Measurements from ENCODE around the gene CNR1. TPM values are rescaled to one million over a fixed set of nuclear protein-coding genes. Genes with fewer than 3 reads are reported as not detected.

CNR1 gene
- polyA plus RNA-seq, 1 donor from 2014 or later = 512 TPM

DNA sequence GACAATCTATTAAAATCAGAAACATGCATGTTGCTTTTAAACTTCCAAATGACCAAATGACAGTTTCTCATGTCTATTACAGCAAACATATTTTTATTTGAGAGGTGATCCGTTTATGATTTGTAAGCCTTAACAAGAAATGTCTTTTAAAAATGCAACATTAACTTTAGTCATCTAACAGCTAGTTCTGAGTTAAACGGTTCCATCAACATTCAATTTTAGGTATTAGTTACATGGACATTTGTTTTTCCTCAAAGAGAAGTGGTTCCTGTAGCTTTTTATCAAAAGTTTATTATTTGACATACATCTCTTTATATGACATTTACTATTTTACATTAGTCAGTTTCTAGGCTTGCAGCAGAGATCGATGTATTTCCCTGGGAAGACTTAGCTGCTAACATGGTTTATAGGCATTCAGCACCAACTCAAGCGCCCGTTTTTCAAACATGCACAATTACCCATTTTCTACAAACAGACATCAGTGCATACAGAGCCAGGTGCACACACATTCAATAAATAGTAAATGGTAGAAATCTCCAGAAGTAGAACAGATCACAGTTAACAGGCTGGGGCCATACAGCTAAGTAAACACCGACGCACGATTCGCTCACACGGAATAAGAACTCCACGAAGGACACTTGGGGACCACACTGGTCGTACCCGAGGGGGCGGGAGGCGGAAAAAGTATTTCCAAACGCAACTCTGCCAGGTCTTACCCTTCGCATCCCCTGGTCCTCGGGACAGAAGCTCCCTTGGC lies 882 bp downstream of the CNR1 start:
- TF ChIP-seq TAF1 (IDR thresholded peaks at IDR 0.05; ENCODE audit: low read depth) (no peak), RAD21 (conservative IDR thresholded peaks at IDR 0.05) (peak; percentile 7), POLR2AphosphoS5 (IDR thresholded peaks at IDR 0.05) (peak; percentile 34), EZH2 (IDR thresholded peaks at IDR 0.05; ENCODE audit: borderline replicate concordance, insufficient read depth, low read length, poor library complexity, severe bottlenecking) (no peak), EP300 (conservative IDR thresholded peaks at IDR 0.05; ENCODE audit: poor library complexity, severe bottlenecking) (no peak), SMC3 (conservative IDR thresholded peaks at IDR 0.05; ENCODE audit: poor library complexity) (no peak), MXI1 (conservative IDR thresholded peaks at IDR 0.05; ENCODE audit: poor library complexity, severe bottlenecking) (peak; percentile 19)
- TF ChIP-seq, protein P1, sequence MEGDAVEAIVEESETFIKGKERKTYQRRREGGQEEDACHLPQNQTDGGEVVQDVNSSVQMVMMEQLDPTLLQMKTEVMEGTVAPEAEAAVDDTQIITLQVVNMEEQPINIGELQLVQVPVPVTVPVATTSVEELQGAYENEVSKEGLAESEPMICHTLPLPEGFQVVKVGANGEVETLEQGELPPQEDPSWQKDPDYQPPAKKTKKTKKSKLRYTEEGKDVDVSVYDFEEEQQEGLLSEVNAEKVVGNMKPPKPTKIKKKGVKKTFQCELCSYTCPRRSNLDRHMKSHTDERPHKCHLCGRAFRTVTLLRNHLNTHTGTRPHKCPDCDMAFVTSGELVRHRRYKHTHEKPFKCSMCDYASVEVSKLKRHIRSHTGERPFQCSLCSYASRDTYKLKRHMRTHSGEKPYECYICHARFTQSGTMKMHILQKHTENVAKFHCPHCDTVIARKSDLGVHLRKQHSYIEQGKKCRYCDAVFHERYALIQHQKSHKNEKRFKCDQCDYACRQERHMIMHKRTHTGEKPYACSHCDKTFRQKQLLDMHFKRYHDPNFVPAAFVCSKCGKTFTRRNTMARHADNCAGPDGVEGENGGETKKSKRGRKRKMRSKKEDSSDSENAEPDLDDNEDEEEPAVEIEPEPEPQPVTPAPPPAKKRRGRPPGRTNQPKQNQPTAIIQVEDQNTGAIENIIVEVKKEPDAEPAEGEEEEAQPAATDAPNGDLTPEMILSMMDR (IDR thresholded peaks at IDR 0.05; ENCODE audit: poor library complexity, severe bottlenecking) = no peak
- TF ChIP-seq, protein P2, sequence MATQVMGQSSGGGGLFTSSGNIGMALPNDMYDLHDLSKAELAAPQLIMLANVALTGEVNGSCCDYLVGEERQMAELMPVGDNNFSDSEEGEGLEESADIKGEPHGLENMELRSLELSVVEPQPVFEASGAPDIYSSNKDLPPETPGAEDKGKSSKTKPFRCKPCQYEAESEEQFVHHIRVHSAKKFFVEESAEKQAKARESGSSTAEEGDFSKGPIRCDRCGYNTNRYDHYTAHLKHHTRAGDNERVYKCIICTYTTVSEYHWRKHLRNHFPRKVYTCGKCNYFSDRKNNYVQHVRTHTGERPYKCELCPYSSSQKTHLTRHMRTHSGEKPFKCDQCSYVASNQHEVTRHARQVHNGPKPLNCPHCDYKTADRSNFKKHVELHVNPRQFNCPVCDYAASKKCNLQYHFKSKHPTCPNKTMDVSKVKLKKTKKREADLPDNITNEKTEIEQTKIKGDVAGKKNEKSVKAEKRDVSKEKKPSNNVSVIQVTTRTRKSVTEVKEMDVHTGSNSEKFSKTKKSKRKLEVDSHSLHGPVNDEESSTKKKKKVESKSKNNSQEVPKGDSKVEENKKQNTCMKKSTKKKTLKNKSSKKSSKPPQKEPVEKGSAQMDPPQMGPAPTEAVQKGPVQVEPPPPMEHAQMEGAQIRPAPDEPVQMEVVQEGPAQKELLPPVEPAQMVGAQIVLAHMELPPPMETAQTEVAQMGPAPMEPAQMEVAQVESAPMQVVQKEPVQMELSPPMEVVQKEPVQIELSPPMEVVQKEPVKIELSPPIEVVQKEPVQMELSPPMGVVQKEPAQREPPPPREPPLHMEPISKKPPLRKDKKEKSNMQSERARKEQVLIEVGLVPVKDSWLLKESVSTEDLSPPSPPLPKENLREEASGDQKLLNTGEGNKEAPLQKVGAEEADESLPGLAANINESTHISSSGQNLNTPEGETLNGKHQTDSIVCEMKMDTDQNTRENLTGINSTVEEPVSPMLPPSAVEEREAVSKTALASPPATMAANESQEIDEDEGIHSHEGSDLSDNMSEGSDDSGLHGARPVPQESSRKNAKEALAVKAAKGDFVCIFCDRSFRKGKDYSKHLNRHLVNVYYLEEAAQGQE (IDR thresholded peaks at IDR 0.05; ENCODE audit: borderline replicate concordance) = peak; percentile 57
- no peak overlapping the region for H2AFZ ChIP-seq (ENCODE audit: low read depth, low read length)
- H3K79me2 ChIP-seq (replicated peaks; ENCODE audit: insufficient read depth, low read length) = peaks cover 58% of the 10 kb centered on the region
- no peaks in the 10 kb centered on the region for H3K9me3 ChIP-seq (ENCODE audit: low read length)
- no peaks in the 10 kb centered on the region for H3K9me2 ChIP-seq (ENCODE audit: insufficient read depth, low read length)
- peak overlapping the region; percentile 92 for H3K27ac ChIP-seq (ENCODE audit: low read length)
- H3K27me3 ChIP-seq (ENCODE audit: insufficient read depth, low read depth, low read length) = peaks cover 14% of the 10 kb centered on the region
- no peaks in the 10 kb centered on the region for H3K36me3 ChIP-seq (ENCODE audit: insufficient read depth, low read length)
- H3K9ac ChIP-seq (ENCODE audit: low read length) = peak overlapping the region; percentile 95
- H4K20me1 ChIP-seq (ENCODE audit: insufficient read depth) = no peaks in the 10 kb centered on the region
- peaks cover 5% of the 10 kb centered on the region for H3F3A ChIP-seq (ENCODE audit: insufficient read depth, low read length, poor library complexity, severe bottlenecking)
- peak overlapping the region; percentile 75 for H3K4me2 ChIP-seq (ENCODE audit: low read length)
- peak overlapping the region; percentile 89 for H3K4me3 ChIP-seq (ENCODE audit: low read length)

DNA sequence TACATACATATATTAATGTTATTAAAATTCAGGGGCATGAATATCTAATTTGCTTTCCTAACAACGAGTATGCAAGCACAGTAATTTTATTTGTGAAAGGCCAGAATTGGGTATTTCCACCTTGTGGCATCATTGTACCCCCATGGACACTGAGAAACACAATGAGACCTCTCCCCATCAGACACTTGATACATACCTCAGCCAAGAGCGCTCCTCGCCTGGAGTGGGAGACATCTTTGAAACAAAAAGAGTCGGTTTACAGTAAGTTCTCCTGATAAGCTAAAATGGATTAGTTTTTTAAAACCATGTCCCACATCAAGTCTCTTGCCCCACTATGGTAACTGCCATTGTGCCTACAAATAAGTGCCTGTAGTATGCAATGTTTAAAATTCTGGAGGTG lies 2.1 kb downstream of the CNR1 start:
- Histone ChIP-seq H3K27me3 (ENCODE audit: insufficient read depth, low read depth, low read length) (peaks cover 14% of the 10 kb centered on the region), H2AFZ (ENCODE audit: low read depth, low read length) (no peak overlapping the region), H3K79me2 (replicated peaks; ENCODE audit: insufficient read depth, low read length) (peaks cover 70% of the 10 kb centered on the region), H3K9ac (ENCODE audit: low read length) (peak overlapping the region; percentile 95), H3K9me2 (ENCODE audit: insufficient read depth, low read length) (no peaks in the 10 kb centered on the region), H3K36me3 (ENCODE audit: insufficient read depth, low read length) (no peaks in the 10 kb centered on the region), H3K27ac (ENCODE audit: low read length) (peak overlapping the region; percentile 92), H3K4me2 (ENCODE audit: low read length) (peak overlapping the region; percentile 75), H3K9me3 (ENCODE audit: low read length) (no peaks in the 10 kb centered on the region), H3K4me3 (ENCODE audit: low read length) (peak overlapping the region; percentile 89), H4K20me1 (ENCODE audit: insufficient read depth) (no peaks in the 10 kb centered on the region), H3F3A (ENCODE audit: insufficient read depth, low read length, poor library complexity, severe bottlenecking) (peaks cover 5% of the 10 kb centered on the region)
- TF ChIP-seq RAD21 (conservative IDR thresholded peaks at IDR 0.05) (no peak), EZH2 (IDR thresholded peaks at IDR 0.05; ENCODE audit: borderline replicate concordance, insufficient read depth, low read length, poor library complexity, severe bottlenecking) (no peak), SMC3 (conservative IDR thresholded peaks at IDR 0.05; ENCODE audit: poor library complexity) (no peak), POLR2AphosphoS5 (IDR thresholded peaks at IDR 0.05) (no peak), TAF1 (IDR thresholded peaks at IDR 0.05; ENCODE audit: low read depth) (no peak), MXI1 (conservative IDR thresholded peaks at IDR 0.05; ENCODE audit: poor library complexity, severe bottlenecking) (no peak), EP300 (conservative IDR thresholded peaks at IDR 0.05; ENCODE audit: poor library complexity, severe bottlenecking) (no peak)
- TF ChIP-seq, protein P1 (IDR thresholded peaks at IDR 0.05; ENCODE audit: poor library complexity, severe bottlenecking) = no peak
- TF ChIP-seq, protein P2 (IDR thresholded peaks at IDR 0.05; ENCODE audit: borderline replicate concordance) = no peak
